ENCODE data around the gene LSG1.
A peak's percentile ranks its signal among the peaks of the same experiment; 100 is the strongest.
"Not testable (repeated sequence)": the region's sequence is repeated elsewhere in the genome, so short reads cannot be mapped to it uniquely, and the experiment has no call there.

The LSG1 gene

GRCh38 chr3:194657439-194657838, 14.6 kb downstream of the LSG1 start:
- DNase-seq (ENCODE audit: low read depth in 2 of 2): no peak

- no peak for DNase-seq (ENCODE audit: low read depth in 2 of 2)
Observed at GRCh38 chr3:194654443-194654842, 17.5 kb downstream of the LSG1 start.

GRCh38 chr3:194647747-194648146, 24.2 kb downstream of the LSG1 start:
- DNase-seq (ENCODE audit: low read depth in 2 of 2): no peak

- DNase-seq (ENCODE audit: low read depth in 2 of 2): no peak
Observed at GRCh38 chr3:194642769-194643168, 29.2 kb downstream of the LSG1 start.

GRCh38 chr3:194640829-194641228, 31.2 kb downstream of the LSG1 start:
- DNase-seq (ENCODE audit: low read depth in 2 of 2): no peak

GRCh38 chr3:194638991-194639605, 32.9 kb downstream of the LSG1 start:
- no peak for DNase-seq (ENCODE audit: low read depth in 2 of 2)

GRCh38 chr3:194637541-194638400, 34.2 kb downstream of the LSG1 start:
- DNase-seq (ENCODE audit: low read depth in 2 of 2): no peak

GRCh38 chr3:194637066-194637465, 34.9 kb downstream of the LSG1 start:
- no peak for DNase-seq (ENCODE audit: low read depth in 2 of 2)

GRCh38 chr3:194633349-194634004, 38.5 kb downstream of the LSG1 start, which contains the start of gene TMEM44:
TMEM44 (minus strand) TSS chr3:194633419; CDS start chr3:194633215, 204 bp downstream.
- DNase-seq (ENCODE audit: low read depth in 2 of 2): peak; percentile 19 to 36

GRCh38 chr3:194632809-194633348, 39.1 kb downstream of the LSG1 start:
- no peak for DNase-seq (ENCODE audit: low read depth in 2 of 2)

GRCh38 chr3:194632226-194632808, 39.7 kb downstream of the LSG1 start:
- DNase-seq (ENCODE audit: low read depth in 2 of 2): no peak

GRCh38 chr3:194631696-194632095, 40.3 kb downstream of the LSG1 start:
- DNase-seq (ENCODE audit: low read depth in 2 of 2): no peak

- DNase-seq (ENCODE audit: low read depth in 2 of 2): not testable (repeated sequence)
Observed at GRCh38 chr3:194630681-194631080, 41.3 kb downstream of the LSG1 start.

- DNase-seq (ENCODE audit: low read depth in 2 of 2): no peak
Observed at GRCh38 chr3:194624956-194625355, 47.0 kb downstream of the LSG1 start.

- DNase-seq (ENCODE audit: low read depth in 2 of 2): no peak
Observed at GRCh38 chr3:194623449-194624290, 48.3 kb downstream of the LSG1 start.

GRCh38 chr3:194622621-194623340, 49.2 kb downstream of the LSG1 start:
- no peak for DNase-seq (ENCODE audit: low read depth in 2 of 2)

GRCh38 chr3:194621947-194622346, 50.0 kb downstream of the LSG1 start:
- no peak for DNase-seq (ENCODE audit: low read depth in 2 of 2)

- DNase-seq (ENCODE audit: low read depth in 2 of 2): no peak
Observed at GRCh38 chr3:194620196-194620595, 51.8 kb downstream of the LSG1 start.

GRCh38 chr3:194619741-194620140, 52.2 kb downstream of the LSG1 start:
- no peak for DNase-seq (ENCODE audit: low read depth in 2 of 2)

GRCh38 chr3:194618858-194619608, 53.0 kb downstream of the LSG1 start:
- DNase-seq (ENCODE audit: low read depth in 2 of 2): no peak
